ENCODE data around the gene WRNIP1.

GRCh38 chr6:2782356-2782708 is 17.1 kb downstream of the WRNIP1 start:
- TF ChIP-seq CTCF (IDR thresholded peaks at IDR 0.05; ENCODE audit: insufficient read depth, low read depth, low read length) (no peak), EZH2 (IDR thresholded peaks at IDR 0.05; ENCODE audit: insufficient read depth, low read length) (no peak)

Data from astrocyte (in vitro differentiated cells and primary cell).